ENCODE data around the gene YJEFN3.

- no peak for TF ChIP-seq POLR2A (IDR thresholded peaks at IDR 0.05)
- no peak for TF ChIP-seq CTCF (IDR thresholded peaks at IDR 0.05)
Observed at GRCh38 chr19:19553670-19554069, 25.0 kb downstream of the YJEFN3 start.

All from esophagus squamous epithelium (tissue), 4 donors.